A673 (cell line): ENCODE results near the gene SSTR1. TPM values are rescaled to one million over a fixed set of nuclear protein-coding genes. Genes with fewer than 3 reads are reported as not detected.

ENCODE experiments used
- BruUV-seq: library from RNA; stranded (reverse); fragments of 400-500 nt; replicated peaks from 2 replicates; lab custom pipeline; 2021; lab: Mats Ljungman, UMichigan
- CTCF ChIA-PET: fragments of 300-600 bp; sonication (Branson Sonifier 250); formaldehyde crosslinking; loops from one replicate; lab custom pipeline; 2022; ENCODE audit warnings: antibody characterized with exemption; lab: Charles Lee
- POLR2A ChIA-PET: fragments of 300-600 bp; sonication (Branson Sonifier 250); formaldehyde crosslinking; loops from one replicate; lab custom pipeline; 2022; ENCODE audit warnings: antibody characterized with exemption; ENCODE audit not compliant: low non-redundant PET; lab: Charles Lee
- DNase-seq: peaks from one replicate; pipeline ENCODE4 v3.0.0-alpha.2; 2015; ENCODE audit warnings: low spot score
- H3K27ac ChIP-seq: fragments of 200-600 bp; sonication (generic); 2 replicates; pipeline ENCODE4 v1.5.1; 2016; ENCODE audit warnings: mixed run types, low read depth, mild to moderate bottlenecking, mixed read lengths, antibody characterized with exemption, low read length; ENCODE audit not compliant: poor library complexity, severe bottlenecking
- H3K27me3 ChIP-seq: fragments of 200-600 bp; sonication (generic); replicated peaks from 2 replicates; pipeline ENCODE4 v1.6.1; 2017; ENCODE audit warnings: mixed run types, low read depth, mild to moderate bottlenecking, mixed read lengths, antibody characterized with exemption, low read length; ENCODE audit not compliant: insufficient read depth, poor library complexity
- H3K36me3 ChIP-seq: fragments of 200-600 bp; sonication (generic); 2 replicates; pipeline ENCODE4 v1.6.1; 2016; ENCODE audit warnings: mixed run types, mild to moderate bottlenecking, mixed read lengths, antibody characterized with exemption, low read length; ENCODE audit not compliant: insufficient read depth, poor library complexity, severe bottlenecking
- H3K4me1 ChIP-seq: fragments of 200-600 bp; sonication (generic); 2 replicates; pipeline ENCODE4 v1.6.1; 2017; ENCODE audit warnings: mixed run types, mild to moderate bottlenecking, mixed read lengths, antibody characterized with exemption, low read length; ENCODE audit not compliant: insufficient read depth, poor library complexity, severe bottlenecking
- H3K4me3 ChIP-seq: fragments of 200-600 bp; sonication (generic); 2 replicates; pipeline ENCODE4 v1.5.1; 2016; ENCODE audit warnings: low read depth, mixed run types, mild to moderate bottlenecking, mixed read lengths, low read length; ENCODE audit not compliant: poor library complexity, severe bottlenecking
- H3K9me3 ChIP-seq: fragments of 200-600 bp; sonication (generic); 2 replicates; pipeline ENCODE4 v1.6.1; 2016; ENCODE audit warnings: mixed run types, low read depth, mild to moderate bottlenecking, mixed read lengths, antibody characterized with exemption, low read length; ENCODE audit not compliant: poor library complexity, severe bottlenecking
- EZH2 ChIP-seq: fragments of 200-600 bp; sonication (generic); IDR thresholded peaks from 2 replicates; pipeline ENCODE4 v1.6.1; 2017; ENCODE audit warnings: borderline replicate concordance, low read depth, mild to moderate bottlenecking, mixed read lengths, antibody characterized with exemption, low read length; ENCODE audit not compliant: poor library complexity, severe bottlenecking
- intact Hi-C: fragments of 100-400 bp; cut with micrococcal nuclease; formaldehyde crosslinking; loops from one replicate; pipeline ENCODE4 v1.10.0; 2022; ENCODE audit not compliant: unreplicated experiment
- total RNA-seq: library from RNA; stranded (reverse); gene quantifications from 2 replicates; pipeline ENCODE4 v1.2.3, GENCODE V29; 2021
- TF ChIP-seq, protein P1 (sequence below): fragments of 300-800, 200-600 bp; sonication (generic); conservative IDR thresholded peaks from 2 replicates; pipeline ENCODE4 v1.5.1; 2017; ENCODE audit warnings: low read depth, mild to moderate bottlenecking, antibody characterized with exemption, low read length, moderate library complexity, mixed read lengths

The SSTR1 gene
- total RNA-seq, 1 experiment from 2014 or later: 3.8 TPM

DNA sequence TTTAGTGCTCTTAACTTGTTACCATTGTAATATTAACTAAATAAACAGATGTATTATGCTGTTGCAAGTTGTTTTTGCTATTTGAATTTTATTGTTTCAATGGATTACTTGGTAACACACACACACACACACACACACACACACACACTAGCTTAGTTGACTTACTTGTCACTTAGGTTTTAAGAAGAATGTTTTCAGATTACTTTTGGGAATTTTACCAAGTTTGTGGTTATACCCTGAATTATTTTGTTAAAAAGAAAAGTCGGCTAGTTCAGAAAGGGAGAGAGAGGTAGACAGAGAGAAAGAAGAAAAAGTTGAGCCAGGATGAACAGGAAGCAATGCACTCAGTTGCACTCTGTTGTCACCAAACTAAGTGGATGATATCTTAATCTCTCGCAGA is 5.3 kb downstream of the SSTR1 start:
- no peak for TF ChIP-seq EZH2
- TF ChIP-seq, protein P1, sequence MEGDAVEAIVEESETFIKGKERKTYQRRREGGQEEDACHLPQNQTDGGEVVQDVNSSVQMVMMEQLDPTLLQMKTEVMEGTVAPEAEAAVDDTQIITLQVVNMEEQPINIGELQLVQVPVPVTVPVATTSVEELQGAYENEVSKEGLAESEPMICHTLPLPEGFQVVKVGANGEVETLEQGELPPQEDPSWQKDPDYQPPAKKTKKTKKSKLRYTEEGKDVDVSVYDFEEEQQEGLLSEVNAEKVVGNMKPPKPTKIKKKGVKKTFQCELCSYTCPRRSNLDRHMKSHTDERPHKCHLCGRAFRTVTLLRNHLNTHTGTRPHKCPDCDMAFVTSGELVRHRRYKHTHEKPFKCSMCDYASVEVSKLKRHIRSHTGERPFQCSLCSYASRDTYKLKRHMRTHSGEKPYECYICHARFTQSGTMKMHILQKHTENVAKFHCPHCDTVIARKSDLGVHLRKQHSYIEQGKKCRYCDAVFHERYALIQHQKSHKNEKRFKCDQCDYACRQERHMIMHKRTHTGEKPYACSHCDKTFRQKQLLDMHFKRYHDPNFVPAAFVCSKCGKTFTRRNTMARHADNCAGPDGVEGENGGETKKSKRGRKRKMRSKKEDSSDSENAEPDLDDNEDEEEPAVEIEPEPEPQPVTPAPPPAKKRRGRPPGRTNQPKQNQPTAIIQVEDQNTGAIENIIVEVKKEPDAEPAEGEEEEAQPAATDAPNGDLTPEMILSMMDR: no peak
- peaks cover 21% of the 10 kb centered on the region for H3K27me3 ChIP-seq
- intact Hi-C loops: loop anchor here (5.0 kb wide), 2 partner anchors 314 to 804 kb away; no protein-coding TSS in a partner anchor
- no TSS peak for BruUV-seq
- H3K4me1 ChIP-seq: peaks cover 4% of the 10 kb centered on the region
- ChIA-PET CTCF (no interaction called here), POLR2A (no interaction called here)
- no peaks in the 10 kb centered on the region for H3K36me3 ChIP-seq
- DNase-seq: no peak
- H3K27ac ChIP-seq: no peak overlapping the region
- H3K9me3 ChIP-seq: no peaks in the 10 kb centered on the region
- no peak overlapping the region for H3K4me3 ChIP-seq

DNA sequence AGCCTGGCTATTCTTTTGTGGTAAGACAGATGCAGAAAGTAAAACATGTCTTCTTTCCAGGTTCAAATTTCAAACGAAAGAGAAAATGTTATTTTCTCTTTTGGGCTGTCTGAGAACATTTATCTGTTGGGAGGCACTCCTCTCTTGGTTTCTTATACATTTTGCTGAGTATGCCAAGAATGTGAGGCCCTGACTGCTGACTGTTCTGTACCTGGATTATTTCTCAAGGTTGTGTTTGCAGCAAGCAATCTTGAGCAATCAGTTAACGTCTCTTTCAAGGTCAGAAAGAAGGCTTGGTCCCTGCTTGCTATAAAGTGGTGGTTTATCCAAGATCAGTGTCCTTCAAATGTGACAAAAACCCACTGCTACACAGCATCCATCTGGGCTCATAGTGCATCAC is 9.8 kb downstream of the SSTR1 start:
- H3K36me3 ChIP-seq: no peaks in the 10 kb centered on the region
- intact Hi-C loops: no loop called here
- TF ChIP-seq EZH2: no peak
- TF ChIP-seq, protein P1: no peak
- no TSS peak for BruUV-seq
- H3K4me1 ChIP-seq: no peaks in the 10 kb centered on the region
- no peak for DNase-seq
- ChIA-PET POLR2A (no interaction called here), CTCF (no interaction called here)
- H3K4me3 ChIP-seq: no peak overlapping the region
- H3K27ac ChIP-seq: no peak overlapping the region
- H3K27me3 ChIP-seq: no peaks in the 10 kb centered on the region
- no peaks in the 10 kb centered on the region for H3K9me3 ChIP-seq

DNA sequence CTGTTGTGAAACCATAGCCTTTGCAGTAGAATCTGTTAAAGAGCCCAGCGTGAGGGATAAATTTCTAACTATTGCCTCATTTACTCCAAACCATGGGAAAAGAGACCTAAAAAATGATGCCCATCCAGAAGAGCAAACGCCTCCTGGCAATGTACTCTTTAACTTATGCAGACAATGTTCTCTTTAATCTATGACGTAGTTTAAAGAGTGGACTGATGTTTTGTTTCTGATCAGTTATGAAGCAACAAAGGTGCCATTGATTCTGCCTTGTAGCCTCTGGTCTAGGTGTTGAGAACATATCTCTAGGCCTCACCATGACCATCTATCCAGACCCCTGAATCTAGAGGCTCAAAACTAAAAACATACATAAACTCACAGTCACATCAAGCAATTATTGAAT is 13.4 kb downstream of the SSTR1 start:
- Histone ChIP-seq H3K4me3 (no peak overlapping the region), H3K27ac (no peak overlapping the region), H3K9me3 (no peaks in the 10 kb centered on the region), H3K27me3 (no peaks in the 10 kb centered on the region), H3K4me1 (no peaks in the 10 kb centered on the region), H3K36me3 (no peaks in the 10 kb centered on the region)
- no peak for TF ChIP-seq EZH2
- TF ChIP-seq, protein P1: no peak
- BruUV-seq: no TSS peak
- ChIA-PET POLR2A (no interaction called here), CTCF (no interaction called here)
- DNase-seq: no peak
- intact Hi-C loops: no loop called here
